Measurements from ENCODE around the gene SSR4. TPM values are rescaled to one million over a fixed set of nuclear protein-coding genes. Genes with fewer than 3 reads are reported as not detected.

Gene SSR4
- total and polyA plus RNA-seq, 2 experiments from 2014 or later = 316 to 693 TPM

GRCh38 chrX:153830640-153831428 lies 36.4 kb downstream of the SSR4 start:
- WGBS (ENCODE audit: low lambda C conversion rate, missing lambda C conversion rate) = 57% methylated on average over 21 of the region's 102 CpGs
- H3K9me3 ChIP-seq (ENCODE audit: low read depth) = no peaks in the 10 kb centered on the region
- H3K4me1 ChIP-seq (ENCODE audit: insufficient read depth) = no peaks in the 10 kb centered on the region
- peaks cover 34% of the 10 kb centered on the region for H3K27me3 ChIP-seq
- no peak overlapping the region for H3K27ac ChIP-seq
- no peaks in the 10 kb centered on the region for H3K36me3 ChIP-seq (replicated peaks; ENCODE audit: insufficient read depth, low read depth)
- no peaks in the 10 kb centered on the region for H3K9me2 ChIP-seq (replicated peaks; ENCODE audit: insufficient read depth)
- H3K4me2 ChIP-seq = peak overlapping the region; percentile 49
- H3K79me2 ChIP-seq = no peaks in the 10 kb centered on the region
- DNase-seq (ENCODE audit: low spot score) = no peak
- no peak overlapping the region for H2AFZ ChIP-seq
- TF ChIP-seq EZH2phosphoT487 (IDR thresholded peaks at IDR 0.05; ENCODE audit: low read depth, severe bottlenecking, unreplicated experiment) = no peak
- TF ChIP-seq CTCF (IDR thresholded peaks at IDR 0.05; ENCODE audit: poor library complexity) = no peak
- no peak for TF ChIP-seq EZH2 (IDR thresholded peaks at IDR 0.05; ENCODE audit: borderline replicate concordance)
- H3K4me3 ChIP-seq = no peak overlapping the region
- no peaks in the 10 kb centered on the region for H4K20me1 ChIP-seq (ENCODE audit: insufficient read depth, poor library complexity, severe bottlenecking)

GRCh38 chrX:153831429-153832150 lies 37.1 kb downstream of the SSR4 start:
- Histone ChIP-seq H2AFZ (no peak overlapping the region), H3K9me2 (replicated peaks; ENCODE audit: insufficient read depth) (no peaks in the 10 kb centered on the region), H3K79me2 (no peaks in the 10 kb centered on the region), H3K9me3 (ENCODE audit: low read depth) (no peaks in the 10 kb centered on the region), H3K4me1 (ENCODE audit: insufficient read depth) (no peaks in the 10 kb centered on the region), H3K27ac (no peak overlapping the region), H3K36me3 (replicated peaks; ENCODE audit: insufficient read depth, low read depth) (no peaks in the 10 kb centered on the region), H3K27me3 (peaks cover 34% of the 10 kb centered on the region), H4K20me1 (ENCODE audit: insufficient read depth, poor library complexity, severe bottlenecking) (no peaks in the 10 kb centered on the region), H3K4me3 (no peak overlapping the region), H3K4me2 (no peak overlapping the region)
- TF ChIP-seq EZH2 (IDR thresholded peaks at IDR 0.05; ENCODE audit: borderline replicate concordance) (no peak), EZH2phosphoT487 (IDR thresholded peaks at IDR 0.05; ENCODE audit: low read depth, severe bottlenecking, unreplicated experiment) (no peak), CTCF (IDR thresholded peaks at IDR 0.05; ENCODE audit: poor library complexity) (no peak)
- DNase-seq (ENCODE audit: low spot score) = no peak
- 76% methylated on average over 19 of the region's 23 CpGs for WGBS (ENCODE audit: low lambda C conversion rate, missing lambda C conversion rate)

GRCh38 chrX:153832728-153833127 lies 38.3 kb downstream of the SSR4 start:
- no peaks in the 10 kb centered on the region for H3K9me2 ChIP-seq (replicated peaks; ENCODE audit: insufficient read depth)
- no peaks in the 10 kb centered on the region for H3K4me1 ChIP-seq (ENCODE audit: insufficient read depth)
- no peak overlapping the region for H3K27ac ChIP-seq
- no peaks in the 10 kb centered on the region for H3K79me2 ChIP-seq
- H3K4me2 ChIP-seq = no peak overlapping the region
- no peak overlapping the region for H2AFZ ChIP-seq
- TF ChIP-seq EZH2phosphoT487 (IDR thresholded peaks at IDR 0.05; ENCODE audit: low read depth, severe bottlenecking, unreplicated experiment) (no peak), CTCF (IDR thresholded peaks at IDR 0.05; ENCODE audit: poor library complexity) (no peak), EZH2 (IDR thresholded peaks at IDR 0.05; ENCODE audit: borderline replicate concordance) (no peak)
- H3K27me3 ChIP-seq = peaks cover 24% of the 10 kb centered on the region
- H3K4me3 ChIP-seq = no peak overlapping the region
- no peaks in the 10 kb centered on the region for H3K36me3 ChIP-seq (replicated peaks; ENCODE audit: insufficient read depth, low read depth)
- DNase-seq (ENCODE audit: low spot score) = no peak
- WGBS (ENCODE audit: low lambda C conversion rate, missing lambda C conversion rate) = 67% methylated on average over 10 of the region's 10 CpGs
- no peaks in the 10 kb centered on the region for H4K20me1 ChIP-seq (ENCODE audit: insufficient read depth, poor library complexity, severe bottlenecking)
- H3K9me3 ChIP-seq (ENCODE audit: low read depth) = no peaks in the 10 kb centered on the region

Data from hepatocyte (in vitro differentiated cells).